Right renal pelvis (tissue), 4 donors: ENCODE results near the gene SPTBN5. TPM values are rescaled to one million over a fixed set of nuclear protein-coding genes. Genes with fewer than 3 reads are reported as not detected.

Source experiments
- DNase-seq, 4 donors: peaks; one replicate each; pipeline ENCODE4 v3.0.0-alpha.2; 2013; ENCODE audit warnings: low read depth in 4 of 4, low spot score in 3 of 4, missing footprints in 1 of 4
- polyA plus RNA-seq, 4 donors: library from polyadenylated mRNA; unstranded; fragments of 120-200 nt; gene quantifications; one replicate each; pipeline ENCODE4 v1.2.1, GENCODE V29; 2013; ENCODE audit not compliant: insufficient read length in 4 of 4

The SPTBN5 gene
- polyA plus RNA-seq, 4 donors: 2.6 to 3.0 (median 2.7) TPM

- DNase-seq: peak; percentile 77 to 87 (median 80)
Measured at GRCh38 chr15:41827880-41828806, 65.7 kb downstream of the SPTBN5 start, which contains the start of gene JMJD7. Gene JMJD7 (plus strand): TSS chr15:41828092. CDS start chr15:41828125, 33 bp downstream.

DNA sequence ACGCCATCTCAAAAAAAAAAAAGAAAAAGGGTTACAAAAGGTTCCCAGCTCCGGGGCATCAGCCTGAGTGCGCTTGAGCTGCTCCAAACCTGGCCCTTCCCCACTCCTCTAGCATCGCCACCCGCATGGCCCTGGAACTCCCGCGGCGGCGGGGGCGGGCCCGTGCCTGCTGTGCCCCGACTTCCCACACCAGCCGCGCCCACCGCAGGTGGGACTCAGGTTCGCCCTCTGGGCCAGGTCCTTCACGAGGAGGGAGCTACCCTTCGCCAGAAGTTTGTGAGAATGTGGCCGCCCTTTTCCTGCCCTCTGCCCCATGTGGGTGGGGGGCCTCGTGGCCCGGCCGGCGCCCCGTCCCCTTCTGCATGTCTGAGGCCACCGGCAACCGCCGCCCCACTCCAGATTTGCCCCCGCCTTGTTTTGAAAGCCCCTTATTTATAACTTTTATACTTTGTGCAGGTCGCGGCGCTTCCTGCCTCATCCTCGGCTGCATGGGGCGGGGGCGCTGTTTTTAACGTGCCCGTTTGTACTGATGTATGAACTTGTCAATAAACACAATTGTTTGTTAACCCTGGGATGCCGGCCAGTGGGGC, 66.5 kb downstream of the SPTBN5 start:
- no peak for DNase-seq

DNA sequence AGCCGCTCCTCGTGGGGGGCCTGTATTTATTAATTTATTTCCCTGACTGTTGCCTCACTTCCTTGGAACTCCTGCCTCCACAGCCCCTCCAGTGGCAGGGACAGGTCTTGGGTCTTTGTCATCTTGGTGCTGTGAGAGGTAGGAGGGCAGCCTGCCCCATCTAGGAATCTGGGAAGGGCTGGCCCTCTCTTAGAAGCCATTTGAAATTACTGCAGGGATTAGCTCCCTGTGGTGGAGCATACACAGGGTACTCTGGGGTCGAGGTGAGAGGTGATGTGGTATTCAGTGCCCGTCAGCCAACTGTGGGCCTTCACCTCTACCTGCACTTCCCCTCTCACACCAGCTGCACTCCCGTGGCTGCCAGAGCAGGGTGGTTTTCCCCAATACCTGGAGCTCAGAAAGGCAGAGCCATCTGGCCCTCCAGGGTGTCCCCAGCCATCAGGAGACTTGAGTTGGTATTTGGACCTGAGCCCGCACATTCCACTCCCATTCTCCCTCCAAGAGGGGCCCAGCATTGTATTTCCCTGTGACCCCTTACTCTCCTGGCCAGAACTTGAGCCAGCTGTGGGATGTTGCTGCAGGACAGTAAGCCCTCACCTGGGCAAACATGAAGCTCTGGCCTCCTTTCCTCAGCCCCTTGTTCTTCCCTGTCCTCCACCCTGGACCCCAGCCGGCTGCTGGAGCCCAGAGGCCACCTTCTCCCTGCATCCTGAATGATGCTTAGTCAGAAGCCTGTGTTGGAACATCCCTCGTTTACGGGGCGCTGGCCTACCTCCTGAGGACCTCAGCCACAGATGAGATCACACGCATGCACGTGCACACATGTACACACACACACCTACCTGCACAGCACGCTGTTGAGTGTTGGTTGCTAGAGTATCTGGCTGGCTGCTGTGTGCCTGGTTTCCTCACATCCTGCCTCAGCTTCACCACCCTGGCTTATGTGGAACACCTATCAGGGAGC, 68.0 kb downstream of the SPTBN5 start:
- DNase-seq: no peak

DNA sequence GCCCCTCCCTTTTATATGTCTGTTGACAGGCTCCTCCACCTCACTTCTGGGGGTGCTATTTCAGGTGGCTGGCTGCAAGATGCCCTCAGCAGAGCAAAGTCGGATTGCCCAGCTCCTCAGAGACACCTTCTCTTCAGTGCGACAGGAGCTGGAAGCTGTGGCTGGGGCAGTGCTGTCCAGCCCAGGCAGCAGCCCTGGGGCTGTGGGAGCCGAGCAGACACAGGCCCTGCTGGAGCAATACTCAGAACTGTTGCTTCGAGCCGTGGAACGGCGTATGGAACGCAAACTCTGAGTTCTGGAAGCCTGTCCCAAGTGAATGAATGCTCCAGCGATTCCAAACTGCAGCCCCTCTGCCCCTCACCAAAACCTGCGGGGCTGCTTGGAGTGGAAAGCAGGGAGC, 68.7 kb downstream of the SPTBN5 start:
- no peak for DNase-seq

GRCh38 chr15:41824062-41824745, 69.6 kb downstream of the SPTBN5 start:
- no peak for DNase-seq

DNA sequence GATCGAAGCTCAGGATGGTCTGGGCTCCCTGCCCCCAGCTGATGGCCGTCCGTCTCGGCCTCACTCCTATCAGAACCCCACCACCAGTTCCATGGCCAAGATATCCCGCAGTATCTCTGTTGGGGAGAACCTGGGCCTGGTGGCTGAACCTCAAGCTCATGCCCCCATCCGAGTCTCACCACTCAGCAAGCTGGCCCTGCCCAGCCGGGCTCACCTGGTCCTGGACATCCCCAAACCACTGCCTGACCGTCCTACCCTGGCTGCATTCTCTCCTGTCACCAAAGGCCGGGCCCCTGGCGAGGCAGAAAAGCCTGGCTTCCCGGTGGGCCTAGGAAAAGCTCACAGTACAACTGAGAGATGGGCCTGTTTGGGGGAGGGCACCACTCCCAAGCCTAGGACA, 70.4 kb downstream of the SPTBN5 start:
- no peak for DNase-seq

GRCh38 chr15:41822957-41823356, 70.9 kb downstream of the SPTBN5 start:
- no peak for DNase-seq

- DNase-seq: no peak
Measured at GRCh38 chr15:41822471-41822870, 71.4 kb downstream of the SPTBN5 start.

GRCh38 chr15:41821831-41822230, 72.0 kb downstream of the SPTBN5 start:
- no peak for DNase-seq

- DNase-seq: no peak
Measured at GRCh38 chr15:41820791-41821423, 72.9 kb downstream of the SPTBN5 start.

DNA sequence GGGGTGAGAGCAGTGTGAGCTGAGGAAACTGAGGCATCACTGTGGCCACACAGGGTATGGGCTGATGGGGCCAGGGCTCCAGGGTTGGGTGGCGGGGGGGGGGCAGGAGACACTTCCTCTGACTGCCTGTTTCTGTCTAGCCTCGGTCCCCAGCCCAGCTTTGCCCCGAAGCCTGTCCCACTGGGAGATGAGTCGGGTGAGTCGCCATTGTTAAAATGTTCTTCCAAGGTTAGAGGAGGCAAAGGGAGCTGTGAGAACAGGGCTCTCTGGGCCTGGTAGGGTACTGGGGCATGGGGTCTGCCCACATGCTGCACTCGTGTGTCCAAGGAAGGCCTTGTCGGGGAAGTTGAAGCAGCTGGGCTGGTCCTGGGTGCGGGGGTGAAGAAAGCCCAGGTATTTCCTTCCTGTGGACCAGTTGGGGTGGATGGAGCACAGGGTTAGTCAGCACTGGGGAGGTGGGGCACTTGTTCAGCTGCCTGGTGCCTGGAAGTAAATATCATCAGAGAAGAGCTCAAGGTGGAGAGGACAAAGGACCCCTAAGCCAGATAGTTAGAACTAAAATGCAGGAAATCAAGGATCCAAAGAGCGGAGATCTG, 74.3 kb downstream of the SPTBN5 start:
- DNase-seq: no peak

DNA sequence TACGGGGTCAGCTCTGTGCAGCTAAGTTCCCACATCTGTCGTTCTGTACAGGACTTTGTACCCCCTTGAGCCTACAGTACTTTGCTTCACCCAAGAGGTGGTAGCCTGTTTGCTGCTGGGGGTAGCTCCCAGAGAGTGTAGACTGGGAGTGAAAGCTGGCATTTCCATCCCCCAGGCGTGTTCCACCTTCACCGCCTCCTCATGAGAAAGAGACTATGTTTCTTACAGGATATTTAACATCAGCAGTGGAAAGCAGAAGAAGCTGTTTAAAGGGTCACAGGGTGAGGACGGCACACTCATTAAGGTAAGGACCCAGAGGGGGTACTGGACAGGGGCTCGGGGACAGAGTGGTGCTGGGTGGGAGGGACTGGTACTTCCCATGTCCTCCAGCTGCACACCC, 76.1 kb downstream of the SPTBN5 start:
- DNase-seq: no peak

DNA sequence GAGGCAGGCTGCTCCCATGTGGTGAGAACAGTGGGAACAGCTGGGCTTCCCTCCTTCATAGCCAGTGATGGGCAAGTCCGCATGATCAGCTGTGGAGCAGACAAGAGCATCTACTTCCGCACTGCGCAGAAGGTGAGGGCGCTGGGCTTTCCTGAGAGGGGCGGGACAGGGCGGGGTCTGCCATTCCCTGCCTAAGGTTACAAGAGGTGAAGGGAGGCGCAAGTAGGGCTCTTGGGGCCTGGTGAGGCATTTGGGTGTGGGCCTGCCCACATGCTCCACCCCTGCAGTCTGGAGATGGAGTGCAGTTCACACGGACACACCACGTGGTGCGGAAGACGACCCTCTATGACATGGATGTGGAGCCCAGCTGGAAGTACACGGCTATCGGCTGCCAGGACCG, 76.5 kb downstream of the SPTBN5 start:
- no peak for DNase-seq

DNA sequence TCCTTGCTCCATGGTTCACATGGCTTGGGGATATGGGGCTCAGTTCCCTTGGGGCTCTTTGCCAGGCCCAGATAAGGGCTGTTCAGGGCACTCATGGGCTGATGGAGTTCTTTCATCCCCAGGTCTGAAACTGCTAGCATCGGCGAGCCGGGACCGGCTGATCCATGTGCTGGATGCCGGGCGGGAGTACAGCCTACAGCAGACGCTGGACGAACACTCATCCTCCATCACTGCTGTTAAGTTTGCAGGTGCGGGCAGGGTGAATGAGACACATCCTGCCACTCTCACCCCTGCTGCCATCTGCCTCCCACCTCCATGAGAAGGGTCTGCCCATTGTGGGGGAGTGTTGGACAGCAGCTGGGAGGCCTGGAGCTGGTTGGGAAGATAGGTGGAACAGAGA, 77.1 kb downstream of the SPTBN5 start:
- DNase-seq: no peak

- DNase-seq: no peak
Measured at GRCh38 chr15:41814534-41814933, 79.3 kb downstream of the SPTBN5 start.

GRCh38 chr15:41813426-41813825, 80.4 kb downstream of the SPTBN5 start:
- DNase-seq: no peak

DNA sequence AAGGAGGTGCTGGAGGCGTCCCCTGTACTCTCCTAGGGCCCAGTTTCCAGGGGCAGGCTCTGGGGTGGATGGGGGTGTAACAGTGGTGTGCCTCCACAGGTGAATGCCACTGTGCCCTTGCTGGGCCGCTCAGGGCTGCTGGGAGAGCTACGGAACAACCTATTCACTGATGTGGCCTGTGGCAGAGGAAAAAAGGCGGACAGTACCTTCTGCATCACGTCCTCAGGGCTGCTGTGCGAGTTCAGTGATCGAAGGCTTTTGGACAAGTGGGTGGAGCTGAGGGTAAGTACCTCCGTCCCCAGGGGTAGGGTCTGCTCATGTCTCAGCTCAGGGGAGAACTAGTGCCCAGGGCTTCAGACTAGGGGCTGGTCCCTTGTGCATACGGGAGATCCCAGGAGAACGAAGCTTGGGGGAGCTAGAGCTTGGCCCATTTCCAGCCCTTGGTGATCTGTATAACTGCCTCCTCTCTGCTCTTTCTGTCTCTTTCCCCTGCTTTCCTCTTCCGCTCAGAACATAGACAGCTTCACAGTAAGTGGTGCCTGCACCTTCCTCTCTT, 81.0 kb downstream of the SPTBN5 start:
- no peak for DNase-seq

GRCh38 chr15:41811432-41812195, 82.2 kb downstream of the SPTBN5 start:
- peak; percentile 57 to 69 (median 62) for DNase-seq
